IMR-90 (cell line): ENCODE measurements around the gene MPI. TPM values are rescaled to one million over a fixed set of nuclear protein-coding genes. Genes with fewer than 3 reads are reported as not detected.

ENCODE experiments used
- ATAC-seq: fragments of 200-7000 bp; cut with Tn5 transposase; 2 replicates; pipeline ENCODE4 v1.9.1; 2020; ENCODE audit warnings: low read depth, mild to moderate bottlenecking, moderate library complexity
- BruUV-seq: library from RNA; stranded (reverse); fragments of 400-500 nt; replicated peaks from 2 replicates; lab custom pipeline; 2021; lab: Mats Ljungman, UMichigan
- CTCF ChIA-PET: fragments of 300-600 bp; formaldehyde crosslinking; extraction: SDS; loops from one replicate; lab custom pipeline; 2021; ENCODE audit warnings: antibody characterized with exemption; lab: Yijun Ruan, JAX
- POLR2A ChIA-PET: fragments of 300-600 bp; sonication (Branson Sonifier 250); formaldehyde crosslinking; loops from one replicate; lab custom pipeline; 2022; ENCODE audit warnings: antibody characterized with exemption; ENCODE audit not compliant: unreplicated experiment; lab: Charles Lee
- DNase-seq: peaks from one replicate; pipeline ENCODE4 v3.0.0; 2013
- H2AFZ ChIP-seq: replicated peaks from 2 replicates; pipeline ENCODE3; 2013; ENCODE audit warnings: low read length, mild to moderate bottlenecking; ENCODE audit not compliant: poor library complexity
- H2AK5ac ChIP-seq: 2 replicates; pipeline ENCODE4 v1.6.1; 2013; ENCODE audit warnings: low read depth, low read length, inconsistent platforms
- H2AK9ac ChIP-seq: replicated peaks from 2 replicates; pipeline ENCODE3; 2013; ENCODE audit warnings: mild to moderate bottlenecking, low read depth, low read length, moderate library complexity; ENCODE audit not compliant: poor library complexity
- H2BK120ac ChIP-seq: 2 replicates; pipeline ENCODE4 v1.6.1; 2013; ENCODE audit warnings: low read depth, low read length, inconsistent platforms
- H2BK15ac ChIP-seq: 3 replicates; pipeline ENCODE4 v1.6.1; 2013; ENCODE audit warnings: low read depth, low read length, inconsistent platforms
- H2BK20ac ChIP-seq: 2 replicates; pipeline ENCODE4 v1.6.1; 2013; ENCODE audit warnings: low read depth, mild to moderate bottlenecking, inconsistent platforms, low read length, moderate library complexity
- H2BK5ac ChIP-seq: 2 replicates; pipeline ENCODE4 v1.6.1; 2013; ENCODE audit warnings: mild to moderate bottlenecking, low read depth, low read length, inconsistent platforms; ENCODE audit not compliant: poor library complexity, severe bottlenecking
- H3K14ac ChIP-seq: replicated peaks from 2 replicates; pipeline ENCODE4 v1.6.1; 2013; ENCODE audit warnings: low read depth, low read length, inconsistent platforms
- H3K18ac ChIP-seq: 2 replicates; pipeline ENCODE4 v1.6.1; 2013; ENCODE audit warnings: low read depth, low read length, control low read depth
- H3K23ac ChIP-seq: 2 replicates; pipeline ENCODE4 v1.6.1; 2013; ENCODE audit warnings: low read depth, low read length, inconsistent platforms
- H3K27ac ChIP-seq: 2 replicates; pipeline ENCODE4 v1.5.1; 2013; ENCODE audit warnings: mild to moderate bottlenecking, control low read depth, low read length; ENCODE audit not compliant: insufficient read depth
- H3K27me3 ChIP-seq: 2 replicates; pipeline ENCODE4 v1.6.1; 2013; ENCODE audit warnings: low read length; ENCODE audit not compliant: control insufficient read depth, insufficient read depth
- H3K36me3 ChIP-seq: 2 replicates; pipeline ENCODE4 v1.6.1; 2013; ENCODE audit warnings: low read length, mixed read lengths; ENCODE audit not compliant: control insufficient read depth, insufficient read depth
- H3K4ac ChIP-seq: 2 replicates; pipeline ENCODE4 v1.6.1; 2013; ENCODE audit warnings: low read depth, low read length, inconsistent platforms
- H3K4me1 ChIP-seq: 2 replicates; pipeline ENCODE4 v1.6.1; 2013; ENCODE audit warnings: low read length, mixed read lengths; ENCODE audit not compliant: control insufficient read depth, insufficient read depth
- H3K4me2 ChIP-seq: 2 replicates; pipeline ENCODE4 v1.6.1; 2013; ENCODE audit warnings: low read depth, mild to moderate bottlenecking, control low read depth, low read length, moderate library complexity
- H3K4me3 ChIP-seq: 2 replicates; pipeline ENCODE4 v1.5.1; 2013; ENCODE audit warnings: low read depth, mild to moderate bottlenecking, control low read depth, low read length, moderate library complexity; ENCODE audit not compliant: insufficient read depth
- H3K56ac ChIP-seq: 2 replicates; pipeline ENCODE4 v1.6.1; 2013; ENCODE audit warnings: low read length, inconsistent platforms; ENCODE audit not compliant: insufficient read depth; ENCODE audit errors: extremely low read depth
- H3K79me1 ChIP-seq, 2 experiments: 2 replicates each; pipeline ENCODE4 v1.6.1; 2013; ENCODE audit warnings: low read length in 2 of 2, inconsistent platforms in 1 of 2, low read depth in 1 of 2
- H3K9ac ChIP-seq: 2 replicates; pipeline ENCODE4 v1.6.1; 2013; ENCODE audit warnings: low read depth, low read length, control low read depth
- H3K9me1 ChIP-seq: 2 replicates; pipeline ENCODE4 v1.6.1; 2013; ENCODE audit warnings: low read length, inconsistent platforms; ENCODE audit not compliant: insufficient read depth
- H3K9me3 ChIP-seq: 2 replicates; pipeline ENCODE4 v1.6.1; 2013; ENCODE audit warnings: low read length; ENCODE audit not compliant: control insufficient read depth, insufficient read depth
- H4K20me1 ChIP-seq: 2 replicates; pipeline ENCODE4 v1.6.1; 2013; ENCODE audit warnings: low read length, inconsistent platforms; ENCODE audit not compliant: insufficient read depth
- H4K5ac ChIP-seq: 2 replicates; pipeline ENCODE4 v1.6.1; 2013; ENCODE audit warnings: mild to moderate bottlenecking, low read depth, low read length, control low read depth
- H4K8ac ChIP-seq, 2 experiments: 2 replicates each; pipeline ENCODE4 v1.6.1; 2013; ENCODE audit warnings: low read depth in 2 of 2, low read length in 2 of 2, control low read depth in 1 of 2, inconsistent platforms in 1 of 2
- H4K91ac ChIP-seq: 2 replicates; pipeline ENCODE4 v1.6.1; 2013; ENCODE audit warnings: low read depth, low read length, inconsistent platforms; ENCODE audit not compliant: insufficient read depth
- BHLHE40 ChIP-seq: fragments of 150-350 bp; IDR thresholded peaks from 2 replicates; pipeline ENCODE4 v1.6.1; 2016; ENCODE audit warnings: mild to moderate bottlenecking, low read depth, low read length
- CEBPB ChIP-seq: IDR thresholded peaks from 2 replicates; pipeline ENCODE4 v1.6.1; 2012; ENCODE audit warnings: low read depth, low read length, improper control_type of control experiment
- CHD1 ChIP-seq: IDR thresholded peaks from 2 replicates; pipeline ENCODE4 v1.6.1; 2012; ENCODE audit warnings: low read depth, low read length, improper control_type of control experiment
- FOS ChIP-seq: fragments of 150-350 bp; IDR thresholded peaks from 2 replicates; pipeline ENCODE4 v1.6.1; 2016; ENCODE audit warnings: low read depth, low read length
- MAFK ChIP-seq: IDR thresholded peaks from 2 replicates; pipeline ENCODE4 v1.6.1; 2012; ENCODE audit warnings: low read depth, low read length, improper control_type of control experiment
- MAZ ChIP-seq: IDR thresholded peaks from 2 replicates; pipeline ENCODE4 v1.6.1; 2012; ENCODE audit warnings: low read depth, mild to moderate bottlenecking, low read length, improper control_type of control experiment, moderate library complexity, borderline replicate concordance
- MXI1 ChIP-seq: IDR thresholded peaks from 2 replicates; pipeline ENCODE4 v1.6.1; 2012; ENCODE audit warnings: low read depth, mild to moderate bottlenecking, low read length, moderate library complexity, borderline replicate concordance
- NFE2L2 ChIP-seq: fragments of 150-350 bp; IDR thresholded peaks from 2 replicates; pipeline ENCODE4 v1.6.1; 2016; ENCODE audit warnings: low read depth, mild to moderate bottlenecking, low read length
- POLR2A ChIP-seq: IDR thresholded peaks from 2 replicates; pipeline ENCODE4 v1.6.1; 2012; ENCODE audit warnings: mild to moderate bottlenecking, low read depth, low read length
- RAD21 ChIP-seq: IDR thresholded peaks from 2 replicates; pipeline ENCODE4 v1.6.1; 2012; ENCODE audit warnings: low read length, improper control_type of control experiment
- RCOR1 ChIP-seq: IDR thresholded peaks from 2 replicates; pipeline ENCODE4 v1.6.1; 2012; ENCODE audit warnings: mild to moderate bottlenecking, low read length, improper control_type of control experiment; ENCODE audit not compliant: insufficient replicate concordance
- RFX5 ChIP-seq: IDR thresholded peaks from 2 replicates; pipeline ENCODE4 v1.8.0; 2012; ENCODE audit warnings: low read depth, mild to moderate bottlenecking, low read length, moderate library complexity
- SMC3 ChIP-seq: fragments of 150-350 bp; IDR thresholded peaks from 2 replicates; pipeline ENCODE4 v1.6.1; 2016; ENCODE audit warnings: low read depth, mild to moderate bottlenecking, antibody characterized with exemption, low read length, moderate library complexity
- WGBS, 2 experiments: methylation state at CpG; one replicate each; pipeline versions ENCODE4 v1.1.5 to v1.1.7; 2013; ENCODE audit warnings: missing lambda C conversion rate in 2 of 2; ENCODE audit not compliant: insufficient read length in 1 of 2; ENCODE audit errors: extremely low coverage in 2 of 2; 5-methylcytosine and 5-hydroxymethylcytosine counted together
- dilution Hi-C: fragments of 300-500 bp; cut with HindIII; formaldehyde crosslinking; loops from one replicate; pipeline ENCODE4 v1.14.3; 2018; ENCODE audit warnings: low sequenced_read_pairs; ENCODE audit not compliant: unreplicated experiment
- in situ Hi-C: fragments of 300-500 bp; cut with MboI; formaldehyde crosslinking; loops from 3 replicates; pipeline ENCODE4 v1.14.3; 2019; ENCODE audit warnings: low sequenced_read_pairs, inconsistent platforms, mixed read lengths
- intact Hi-C: fragments of 100-400 bp; cut with micrococcal nuclease; formaldehyde crosslinking; loops from 2 replicates; pipeline ENCODE4 v1.10.0; 2022
- polyA plus RNA-seq, 3 experiments: library from polyadenylated mRNA; depleted of rRNA; stranded (reverse); fragments of >200 nt; gene quantifications; 2 replicates each; pipeline ENCODE4 v1.2.3, GENCODE V29; 2012; ENCODE audit warnings: low replicate concordance in 1 of 3
- total RNA-seq: library from RNA; depleted of rRNA; stranded (reverse); fragments of >200 nt; gene quantifications from 2 replicates; pipeline ENCODE4 v1.2.3, GENCODE V29; 2012
- TF ChIP-seq, protein P1 (sequence below): fragments of 150-350 bp; IDR thresholded peaks from 2 replicates; pipeline ENCODE4 v1.6.1; 2017; ENCODE audit warnings: mild to moderate bottlenecking, antibody characterized with exemption, low read length, low read depth
- TF ChIP-seq, protein P2 (sequence below): fragments of 150-350 bp; IDR thresholded peaks from 2 replicates; pipeline ENCODE4 v1.6.1; 2016; ENCODE audit warnings: low read depth, mild to moderate bottlenecking, low read length, moderate library complexity, borderline replicate concordance
- TF ChIP-seq, protein P3 (sequence below): conservative IDR thresholded peaks from 2 replicates; pipeline ENCODE4 v1.5.1; 2012; ENCODE audit warnings: mild to moderate bottlenecking, low read depth, low read length, improper control_type of control experiment

Gene MPI
- total and polyA plus RNA-seq, 2 of the 4 experiments (the other 2 are of a cell fraction) = 80.1 to 91.8 TPM

DNA sequence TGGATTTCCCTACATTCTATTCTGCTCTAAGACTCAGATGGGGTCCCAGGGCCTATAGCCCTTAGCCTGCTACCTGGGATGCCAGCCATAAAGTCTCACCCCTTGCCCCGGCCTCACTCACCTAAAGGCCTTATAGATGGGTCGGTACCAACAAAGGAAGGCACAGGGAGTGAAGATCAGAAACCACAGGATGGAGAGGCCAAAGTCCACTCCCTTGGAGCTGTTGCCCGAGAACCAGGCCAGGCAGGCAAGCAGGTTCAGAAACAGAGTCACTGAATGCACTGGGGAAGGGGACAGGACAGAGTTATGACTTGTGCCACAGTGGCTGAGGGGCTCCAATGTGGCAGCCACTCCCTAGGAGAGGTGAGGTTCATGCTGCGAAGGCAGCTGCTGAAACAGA is 39.4 kb upstream of the MPI start:
- CTCF ChIA-PET = no interaction called here
- H4K91ac ChIP-seq = no peak overlapping the region
- peak overlapping the region; percentile 28 for H2AK9ac ChIP-seq
- H3K36me3 ChIP-seq = peaks cover 60% of the 10 kb centered on the region
- in situ Hi-C loops = no loop called here
- H2BK15ac ChIP-seq = no peak overlapping the region
- no peak overlapping the region for H3K14ac ChIP-seq
- intact Hi-C loops = no loop called here
- no peaks in the 10 kb centered on the region for H3K27me3 ChIP-seq
- no peak overlapping the region for H3K27ac ChIP-seq
- POLR2A ChIA-PET = no interaction called here
- no peak overlapping the region for H3K4ac ChIP-seq
- no peak overlapping the region for H4K8ac ChIP-seq
- DNase-seq (no peak), ATAC-seq (no peak)
- no peak overlapping the region for H3K18ac ChIP-seq
- no peak overlapping the region for H3K9ac ChIP-seq
- no peak overlapping the region for H3K4me2 ChIP-seq
- peaks cover 12% of the 10 kb centered on the region for H4K20me1 ChIP-seq
- H2BK20ac ChIP-seq = no peak overlapping the region
- peaks cover 0 to 14% of the 10 kb centered on the region in 2 experiments; a peak in 1 of 4 replicates for H3K79me1 ChIP-seq
- dilution Hi-C loops = no loop called here
- H3K9me3 ChIP-seq = no peaks in the 10 kb centered on the region
- no peak overlapping the region for H2BK5ac ChIP-seq
- H3K9me1 ChIP-seq = no peaks in the 10 kb centered on the region
- no peak for TF ChIP-seq CHD1
- TF ChIP-seq RCOR1 = no peak
- no peak for TF ChIP-seq BHLHE40
- TF ChIP-seq, protein P1, sequence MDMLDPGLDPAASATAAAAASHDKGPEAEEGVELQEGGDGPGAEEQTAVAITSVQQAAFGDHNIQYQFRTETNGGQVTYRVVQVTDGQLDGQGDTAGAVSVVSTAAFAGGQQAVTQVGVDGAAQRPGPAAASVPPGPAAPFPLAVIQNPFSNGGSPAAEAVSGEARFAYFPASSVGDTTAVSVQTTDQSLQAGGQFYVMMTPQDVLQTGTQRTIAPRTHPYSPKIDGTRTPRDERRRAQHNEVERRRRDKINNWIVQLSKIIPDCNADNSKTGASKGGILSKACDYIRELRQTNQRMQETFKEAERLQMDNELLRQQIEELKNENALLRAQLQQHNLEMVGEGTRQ = no peak
- TF ChIP-seq, protein P2, sequence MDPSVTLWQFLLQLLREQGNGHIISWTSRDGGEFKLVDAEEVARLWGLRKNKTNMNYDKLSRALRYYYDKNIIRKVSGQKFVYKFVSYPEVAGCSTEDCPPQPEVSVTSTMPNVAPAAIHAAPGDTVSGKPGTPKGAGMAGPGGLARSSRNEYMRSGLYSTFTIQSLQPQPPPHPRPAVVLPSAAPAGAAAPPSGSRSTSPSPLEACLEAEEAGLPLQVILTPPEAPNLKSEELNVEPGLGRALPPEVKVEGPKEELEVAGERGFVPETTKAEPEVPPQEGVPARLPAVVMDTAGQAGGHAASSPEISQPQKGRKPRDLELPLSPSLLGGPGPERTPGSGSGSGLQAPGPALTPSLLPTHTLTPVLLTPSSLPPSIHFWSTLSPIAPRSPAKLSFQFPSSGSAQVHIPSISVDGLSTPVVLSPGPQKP = no peak
- TF ChIP-seq FOS = no peak
- no peak for TF ChIP-seq SMC3
- no peak for TF ChIP-seq CEBPB
- TF ChIP-seq NFE2L2 = no peak
- no peak for TF ChIP-seq RAD21
- no peak for TF ChIP-seq RFX5
- TF ChIP-seq MAFK = no peak
- no peak for TF ChIP-seq MXI1
- TF ChIP-seq POLR2A = no peak
- TF ChIP-seq, protein P3, sequence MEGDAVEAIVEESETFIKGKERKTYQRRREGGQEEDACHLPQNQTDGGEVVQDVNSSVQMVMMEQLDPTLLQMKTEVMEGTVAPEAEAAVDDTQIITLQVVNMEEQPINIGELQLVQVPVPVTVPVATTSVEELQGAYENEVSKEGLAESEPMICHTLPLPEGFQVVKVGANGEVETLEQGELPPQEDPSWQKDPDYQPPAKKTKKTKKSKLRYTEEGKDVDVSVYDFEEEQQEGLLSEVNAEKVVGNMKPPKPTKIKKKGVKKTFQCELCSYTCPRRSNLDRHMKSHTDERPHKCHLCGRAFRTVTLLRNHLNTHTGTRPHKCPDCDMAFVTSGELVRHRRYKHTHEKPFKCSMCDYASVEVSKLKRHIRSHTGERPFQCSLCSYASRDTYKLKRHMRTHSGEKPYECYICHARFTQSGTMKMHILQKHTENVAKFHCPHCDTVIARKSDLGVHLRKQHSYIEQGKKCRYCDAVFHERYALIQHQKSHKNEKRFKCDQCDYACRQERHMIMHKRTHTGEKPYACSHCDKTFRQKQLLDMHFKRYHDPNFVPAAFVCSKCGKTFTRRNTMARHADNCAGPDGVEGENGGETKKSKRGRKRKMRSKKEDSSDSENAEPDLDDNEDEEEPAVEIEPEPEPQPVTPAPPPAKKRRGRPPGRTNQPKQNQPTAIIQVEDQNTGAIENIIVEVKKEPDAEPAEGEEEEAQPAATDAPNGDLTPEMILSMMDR = no peak
- TF ChIP-seq MAZ = no peak
- no peak overlapping the region for H3K23ac ChIP-seq
- H3K4me3 ChIP-seq = no peak overlapping the region
- H2AFZ ChIP-seq = no peak overlapping the region
- 93% methylated on average over 3 of the region's 4 CpGs; no CpG with 5 or more reads in 1 of the 2 experiments for WGBS, 2 experiments
- no TSS peak for BruUV-seq
- H2BK120ac ChIP-seq = no peak overlapping the region
- no peak overlapping the region for H2AK5ac ChIP-seq
- H4K5ac ChIP-seq = no peak overlapping the region
- no peak overlapping the region for H3K56ac ChIP-seq
- H3K4me1 ChIP-seq = no peaks in the 10 kb centered on the region
